Neural cell (in vitro differentiated cells): Measurements from ENCODE around the gene IQCN. TPM values are rescaled to one million over a fixed set of nuclear protein-coding genes. Genes with fewer than 3 reads are reported as not detected.

Experiments used
- H2AFZ ChIP-seq: fragments of 200-600, 300-800 bp; sonication (generic), shearing (Covaris generic); 2 replicates; pipeline ENCODE4 v1.6.0; 2014; ENCODE audit warnings: low read depth, mild to moderate bottlenecking, antibody characterized with exemption, low read length, moderate library complexity
- H3F3A ChIP-seq: fragments of 200-600 bp; shearing (Covaris generic); 2 replicates; pipeline ENCODE4 v1.6.1; 2016; ENCODE audit warnings: mild to moderate bottlenecking, moderate library complexity, mixed read lengths, antibody characterized with exemption, low read length; ENCODE audit not compliant: insufficient read depth, poor library complexity, severe bottlenecking
- H3K27ac ChIP-seq: fragments of 200-600, 300-800 bp; sonication (generic), shearing (Covaris generic); 2 replicates; pipeline ENCODE4 v1.5.1; 2014; ENCODE audit warnings: mild to moderate bottlenecking, low read length, moderate library complexity
- H3K27me3 ChIP-seq: fragments of 300-800, 200-600 bp; sonication (generic), shearing (Covaris generic); 2 replicates; pipeline ENCODE4 v1.6.0; 2014; ENCODE audit warnings: mild to moderate bottlenecking, low read depth, low read length, moderate library complexity; ENCODE audit not compliant: insufficient read depth
- H3K36me3 ChIP-seq: fragments of 300-800, 200-600 bp; sonication (generic), shearing (Covaris generic); 2 replicates; pipeline ENCODE4 v1.5.1; 2014; ENCODE audit warnings: mild to moderate bottlenecking, antibody characterized with exemption, low read length, moderate library complexity; ENCODE audit not compliant: insufficient read depth
- H3K4me2 ChIP-seq: fragments of 300-800, 200-600 bp; sonication (generic), shearing (Covaris generic); 2 replicates; pipeline ENCODE4 v1.6.0; 2014; ENCODE audit warnings: mild to moderate bottlenecking, low read length
- H3K4me3 ChIP-seq: fragments of 300-800, 200-600 bp; sonication (generic), shearing (Covaris generic); 2 replicates; pipeline ENCODE4 v1.5.1; 2014; ENCODE audit warnings: mild to moderate bottlenecking, low read length, moderate library complexity
- H3K79me2 ChIP-seq: fragments of 200-600 bp; shearing (Covaris generic); replicated peaks from 2 replicates; pipeline ENCODE4 v1.6.0; 2014; ENCODE audit warnings: mild to moderate bottlenecking, low read length, moderate library complexity; ENCODE audit not compliant: insufficient read depth
- H3K9ac ChIP-seq: fragments of 300-800, 200-600 bp; sonication (generic), shearing (Covaris generic); 2 replicates; pipeline ENCODE4 v1.6.1; 2016; ENCODE audit warnings: mild to moderate bottlenecking, low read length, mixed read lengths
- H3K9me2 ChIP-seq: fragments of 200-600 bp; shearing (Covaris generic); 2 replicates; pipeline ENCODE4 v1.6.1; 2016; ENCODE audit warnings: mild to moderate bottlenecking, low read length, mixed read lengths; ENCODE audit not compliant: insufficient read depth
- H3K9me3 ChIP-seq: fragments of 200-600, 300-800 bp; sonication (generic), shearing (Covaris generic); 2 replicates; pipeline ENCODE4 v1.6.1; 2016; ENCODE audit warnings: mild to moderate bottlenecking, mixed run types, low read length, moderate library complexity, mixed read lengths
- H4K20me1 ChIP-seq: fragments of 200-600 bp; shearing (Covaris generic); 2 replicates; pipeline ENCODE4 v1.6.1; 2016; ENCODE audit warnings: mild to moderate bottlenecking, mixed run types; ENCODE audit not compliant: insufficient read depth
- CTCF ChIP-seq: fragments of 450-650 bp; IDR thresholded peaks from 2 replicates; pipeline ENCODE4 v1.5.1; 2014; ENCODE audit warnings: antibody characterized with exemption, mild to moderate bottlenecking, moderate library complexity; ENCODE audit not compliant: poor library complexity, severe bottlenecking
- EP300 ChIP-seq: fragments of 450-650 bp; conservative IDR thresholded peaks from 2 replicates; pipeline ENCODE4 v1.6.1; 2014; ENCODE audit warnings: antibody characterized with exemption, mild to moderate bottlenecking, moderate library complexity; ENCODE audit not compliant: poor library complexity, severe bottlenecking
- EZH2 ChIP-seq: fragments of 200-600, 300-800 bp; shearing (Covaris generic), sonication (generic); IDR thresholded peaks from 2 replicates; pipeline ENCODE4 v1.6.1; 2014; ENCODE audit warnings: antibody characterized with exemption, low read length, borderline replicate concordance, mild to moderate bottlenecking; ENCODE audit not compliant: insufficient read depth, poor library complexity, severe bottlenecking
- MXI1 ChIP-seq: fragments of 450-650 bp; conservative IDR thresholded peaks from 2 replicates; pipeline ENCODE4 v1.6.1; 2014; ENCODE audit warnings: antibody characterized with exemption, mild to moderate bottlenecking; ENCODE audit not compliant: poor library complexity, severe bottlenecking
- POLR2AphosphoS5 ChIP-seq: IDR thresholded peaks from 2 replicates; pipeline ENCODE4 v1.6.1; 2012
- RAD21 ChIP-seq: fragments of 450-650 bp; conservative IDR thresholded peaks from 2 replicates; pipeline ENCODE4 v1.6.1; 2014; ENCODE audit warnings: antibody characterized with exemption, mild to moderate bottlenecking, moderate library complexity
- REST ChIP-seq: IDR thresholded peaks from 2 replicates; pipeline ENCODE4 v1.6.1; 2012; ENCODE audit warnings: borderline replicate concordance
- SMC3 ChIP-seq: fragments of 450-650 bp; conservative IDR thresholded peaks from 2 replicates; pipeline ENCODE4 v1.6.1; 2014; ENCODE audit warnings: antibody characterized with exemption, mild to moderate bottlenecking, moderate library complexity; ENCODE audit not compliant: poor library complexity
- TAF1 ChIP-seq: IDR thresholded peaks from 2 replicates; pipeline ENCODE4 v1.6.1; 2012; ENCODE audit warnings: low read depth
- polyA plus RNA-seq: library from polyadenylated mRNA; depleted of rRNA; stranded (reverse); fragments of >200 nt; gene quantifications from 2 replicates; pipeline ENCODE4 v1.2.3, GENCODE V29; 2014

Gene IQCN
- polyA plus RNA-seq, 1 donor from 2014 or later, result 2.5 TPM

- Histone ChIP-seq H3K36me3 (no peaks in the 10 kb centered on the region), H3K9ac (no peak overlapping the region), H3K9me3 (no peaks in the 10 kb centered on the region), H2AFZ (no peak overlapping the region), H4K20me1 (no peaks in the 10 kb centered on the region), H3K27ac (no peak overlapping the region), H3K4me3 (no peak overlapping the region), H3F3A (no peaks in the 10 kb centered on the region), H3K9me2 (no peaks in the 10 kb centered on the region), H3K4me2 (no peak overlapping the region), H3K27me3 (no peaks in the 10 kb centered on the region), H3K79me2 (no peaks in the 10 kb centered on the region)
- TF ChIP-seq TAF1 (no peak), REST (no peak), EZH2 (no peak), POLR2AphosphoS5 (no peak), SMC3 (no peak), RAD21 (no peak), CTCF (no peak), MXI1 (no peak), EP300 (no peak)
Observed at GRCh38 chr19:18312092-18312534, 37.9 kb upstream of the IQCN start.

- Histone ChIP-seq H3K79me2 (no peaks in the 10 kb centered on the region), H3K9me3 (no peaks in the 10 kb centered on the region), H3K27me3 (no peaks in the 10 kb centered on the region), H3K9ac (no peak overlapping the region), H2AFZ (no peak overlapping the region), H3K36me3 (no peaks in the 10 kb centered on the region), H3F3A (no peaks in the 10 kb centered on the region), H4K20me1 (no peaks in the 10 kb centered on the region), H3K4me3 (no peak overlapping the region), H3K27ac (no peak overlapping the region), H3K9me2 (no peaks in the 10 kb centered on the region), H3K4me2 (no peak overlapping the region)
- TF ChIP-seq CTCF (no peak), SMC3 (no peak), TAF1 (no peak), EZH2 (no peak), POLR2AphosphoS5 (no peak), MXI1 (no peak), EP300 (no peak), REST (no peak), RAD21 (no peak)
Observed at GRCh38 chr19:18311502-18312091, 37.3 kb upstream of the IQCN start.
